Measurements from ENCODE around the gene CYP39A1.

- TF ChIP-seq, protein P1, sequence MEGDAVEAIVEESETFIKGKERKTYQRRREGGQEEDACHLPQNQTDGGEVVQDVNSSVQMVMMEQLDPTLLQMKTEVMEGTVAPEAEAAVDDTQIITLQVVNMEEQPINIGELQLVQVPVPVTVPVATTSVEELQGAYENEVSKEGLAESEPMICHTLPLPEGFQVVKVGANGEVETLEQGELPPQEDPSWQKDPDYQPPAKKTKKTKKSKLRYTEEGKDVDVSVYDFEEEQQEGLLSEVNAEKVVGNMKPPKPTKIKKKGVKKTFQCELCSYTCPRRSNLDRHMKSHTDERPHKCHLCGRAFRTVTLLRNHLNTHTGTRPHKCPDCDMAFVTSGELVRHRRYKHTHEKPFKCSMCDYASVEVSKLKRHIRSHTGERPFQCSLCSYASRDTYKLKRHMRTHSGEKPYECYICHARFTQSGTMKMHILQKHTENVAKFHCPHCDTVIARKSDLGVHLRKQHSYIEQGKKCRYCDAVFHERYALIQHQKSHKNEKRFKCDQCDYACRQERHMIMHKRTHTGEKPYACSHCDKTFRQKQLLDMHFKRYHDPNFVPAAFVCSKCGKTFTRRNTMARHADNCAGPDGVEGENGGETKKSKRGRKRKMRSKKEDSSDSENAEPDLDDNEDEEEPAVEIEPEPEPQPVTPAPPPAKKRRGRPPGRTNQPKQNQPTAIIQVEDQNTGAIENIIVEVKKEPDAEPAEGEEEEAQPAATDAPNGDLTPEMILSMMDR (IDR thresholded peaks at IDR 0.05 in 2 of 3, conservative IDR thresholded peaks at IDR 0.05 in 1 of 3; ENCODE audit: borderline replicate concordance in 1 of 3, insufficient read depth in 1 of 3, low read depth in 2 of 3, low read length in 2 of 3), result no peak
- TF ChIP-seq CEBPB (IDR thresholded peaks at IDR 0.05; ENCODE audit: low read depth) (no peak), POLR2AphosphoS5 (IDR thresholded peaks at IDR 0.05; ENCODE audit: low read depth, low read length) (no peak), EZH2 (IDR thresholded peaks at IDR 0.05) (no peak), POLR2A (IDR thresholded peaks at IDR 0.05; ENCODE audit: borderline replicate concordance, extremely low read depth, insufficient read depth, insufficient read length) (no peak), JUND (IDR thresholded peaks at IDR 0.05) (no peak), YY1 (IDR thresholded peaks at IDR 0.05; ENCODE audit: extremely low read depth, insufficient replicate concordance, low read depth, low read length) (no peak), ELF1 (IDR thresholded peaks at IDR 0.05; ENCODE audit: borderline replicate concordance, low read depth) (no peak), TCF7L2 (IDR thresholded peaks at IDR 0.05; ENCODE audit: borderline replicate concordance, extremely low read depth, insufficient read depth, insufficient read length) (no peak), MAX (IDR thresholded peaks at IDR 0.05) (no peak)
- TF ChIP-seq, protein P2, sequence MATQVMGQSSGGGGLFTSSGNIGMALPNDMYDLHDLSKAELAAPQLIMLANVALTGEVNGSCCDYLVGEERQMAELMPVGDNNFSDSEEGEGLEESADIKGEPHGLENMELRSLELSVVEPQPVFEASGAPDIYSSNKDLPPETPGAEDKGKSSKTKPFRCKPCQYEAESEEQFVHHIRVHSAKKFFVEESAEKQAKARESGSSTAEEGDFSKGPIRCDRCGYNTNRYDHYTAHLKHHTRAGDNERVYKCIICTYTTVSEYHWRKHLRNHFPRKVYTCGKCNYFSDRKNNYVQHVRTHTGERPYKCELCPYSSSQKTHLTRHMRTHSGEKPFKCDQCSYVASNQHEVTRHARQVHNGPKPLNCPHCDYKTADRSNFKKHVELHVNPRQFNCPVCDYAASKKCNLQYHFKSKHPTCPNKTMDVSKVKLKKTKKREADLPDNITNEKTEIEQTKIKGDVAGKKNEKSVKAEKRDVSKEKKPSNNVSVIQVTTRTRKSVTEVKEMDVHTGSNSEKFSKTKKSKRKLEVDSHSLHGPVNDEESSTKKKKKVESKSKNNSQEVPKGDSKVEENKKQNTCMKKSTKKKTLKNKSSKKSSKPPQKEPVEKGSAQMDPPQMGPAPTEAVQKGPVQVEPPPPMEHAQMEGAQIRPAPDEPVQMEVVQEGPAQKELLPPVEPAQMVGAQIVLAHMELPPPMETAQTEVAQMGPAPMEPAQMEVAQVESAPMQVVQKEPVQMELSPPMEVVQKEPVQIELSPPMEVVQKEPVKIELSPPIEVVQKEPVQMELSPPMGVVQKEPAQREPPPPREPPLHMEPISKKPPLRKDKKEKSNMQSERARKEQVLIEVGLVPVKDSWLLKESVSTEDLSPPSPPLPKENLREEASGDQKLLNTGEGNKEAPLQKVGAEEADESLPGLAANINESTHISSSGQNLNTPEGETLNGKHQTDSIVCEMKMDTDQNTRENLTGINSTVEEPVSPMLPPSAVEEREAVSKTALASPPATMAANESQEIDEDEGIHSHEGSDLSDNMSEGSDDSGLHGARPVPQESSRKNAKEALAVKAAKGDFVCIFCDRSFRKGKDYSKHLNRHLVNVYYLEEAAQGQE (IDR thresholded peaks at IDR 0.05; ENCODE audit: low read depth), result no peak
- TF ChIP-seq, protein P3, sequence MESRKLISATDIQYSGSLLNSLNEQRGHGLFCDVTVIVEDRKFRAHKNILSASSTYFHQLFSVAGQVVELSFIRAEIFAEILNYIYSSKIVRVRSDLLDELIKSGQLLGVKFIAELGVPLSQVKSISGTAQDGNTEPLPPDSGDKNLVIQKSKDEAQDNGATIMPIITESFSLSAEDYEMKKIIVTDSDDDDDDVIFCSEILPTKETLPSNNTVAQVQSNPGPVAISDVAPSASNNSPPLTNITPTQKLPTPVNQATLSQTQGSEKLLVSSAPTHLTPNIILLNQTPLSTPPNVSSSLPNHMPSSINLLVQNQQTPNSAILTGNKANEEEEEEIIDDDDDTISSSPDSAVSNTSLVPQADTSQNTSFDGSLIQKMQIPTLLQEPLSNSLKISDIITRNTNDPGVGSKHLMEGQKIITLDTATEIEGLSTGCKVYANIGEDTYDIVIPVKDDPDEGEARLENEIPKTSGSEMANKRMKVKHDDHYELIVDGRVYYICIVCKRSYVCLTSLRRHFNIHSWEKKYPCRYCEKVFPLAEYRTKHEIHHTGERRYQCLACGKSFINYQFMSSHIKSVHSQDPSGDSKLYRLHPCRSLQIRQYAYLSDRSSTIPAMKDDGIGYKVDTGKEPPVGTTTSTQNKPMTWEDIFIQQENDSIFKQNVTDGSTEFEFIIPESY (IDR thresholded peaks at IDR 0.05; ENCODE audit: extremely low read depth, insufficient replicate concordance, low read length), result no peak
- TF ChIP-seq, protein P4, sequence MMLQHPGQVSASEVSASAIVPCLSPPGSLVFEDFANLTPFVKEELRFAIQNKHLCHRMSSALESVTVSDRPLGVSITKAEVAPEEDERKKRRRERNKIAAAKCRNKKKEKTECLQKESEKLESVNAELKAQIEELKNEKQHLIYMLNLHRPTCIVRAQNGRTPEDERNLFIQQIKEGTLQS (IDR thresholded peaks at IDR 0.05), result no peak
Observed at GRCh38 chr6:46509981-46510510, 142.6 kb downstream of the CYP39A1 start.
